HL-60 (cell line): ENCODE measurements around the gene YIPF6.
"Not testable (repeated sequence)": the region's sequence is repeated elsewhere in the genome, so short reads cannot be mapped to it uniquely, and the experiment has no call there.

ENCODE experiments used
- DNase-seq, 2 experiments: peaks; one replicate each; pipeline ENCODE4 v3.0.0-alpha.2; 2010 to 2020; ENCODE audit warnings: low read depth in 1 of 2, low spot score in 1 of 2
- H3K27ac ChIP-seq: fragments of 250-450 bp; sonication (Bioruptor Pico); replicated peaks from 2 replicates; pipeline ENCODE4 v1.5.1; 2020; ENCODE audit warnings: mild to moderate bottlenecking, moderate library complexity
- H3K27me3 ChIP-seq: fragments of 250-450 bp; sonication (Bioruptor Pico); 2 replicates; pipeline ENCODE4 v1.5.1; 2021; ENCODE audit warnings: mild to moderate bottlenecking, moderate library complexity; ENCODE audit not compliant: insufficient read depth, poor library complexity, severe bottlenecking
- H3K4me3 ChIP-seq: replicated peaks from 2 replicates; pipeline ENCODE4 v1.5.1; 2011; ENCODE audit warnings: mild to moderate bottlenecking, control low read depth, low read length; ENCODE audit not compliant: insufficient read depth
- GABPA ChIP-seq: IDR thresholded peaks from 2 replicates; pipeline ENCODE4 v1.6.1; 2012; ENCODE audit warnings: low read depth
- POLR2AphosphoS5 ChIP-seq: IDR thresholded peaks from 2 replicates; pipeline ENCODE4 v1.6.1; 2012; ENCODE audit warnings: low read depth
- SPI1 ChIP-seq: IDR thresholded peaks from 2 replicates; pipeline ENCODE4 v1.6.1; 2012; ENCODE audit warnings: low read depth, mild to moderate bottlenecking, borderline replicate concordance
- TF ChIP-seq, protein P1 (sequence below): IDR thresholded peaks from 2 replicates; pipeline ENCODE4 v1.6.1; 2012; ENCODE audit warnings: low read depth; ENCODE audit not compliant: insufficient replicate concordance
- TF ChIP-seq, protein P2 (sequence below): IDR thresholded peaks from one replicate; pipeline ENCODE4 v1.5.1; 2011; ENCODE audit warnings: low read length, control low read depth, inconsistent platforms; ENCODE audit not compliant: insufficient read depth

YIPF6 gene

DNA sequence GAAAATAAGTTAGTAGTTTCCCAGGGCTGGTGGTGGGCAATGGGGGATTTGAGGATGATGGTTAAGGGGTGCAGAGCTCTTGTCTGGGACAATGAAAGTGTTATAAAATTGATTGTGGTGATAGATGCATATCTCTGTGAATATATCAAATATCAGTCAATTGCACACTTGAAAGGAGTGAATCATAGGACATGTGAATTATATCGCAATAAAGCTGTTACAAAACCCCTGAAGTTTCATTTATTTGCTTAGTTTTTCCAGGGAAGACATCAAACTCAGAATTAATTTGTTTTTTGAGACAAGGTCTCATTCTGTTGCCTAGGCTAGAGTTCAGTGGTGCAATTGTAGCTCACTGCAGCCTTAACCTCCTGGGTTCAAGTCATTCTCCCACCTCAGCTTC is 17.9 kb upstream of the YIPF6 start:
- Histone ChIP-seq H3K4me3 (no peak overlapping the region), H3K27ac (no peak overlapping the region), H3K27me3 (no peaks in the 10 kb centered on the region)
- no peak for DNase-seq
- TF ChIP-seq POLR2AphosphoS5 (no peak), GABPA (no peak), SPI1 (no peak)
- TF ChIP-seq, protein P1, sequence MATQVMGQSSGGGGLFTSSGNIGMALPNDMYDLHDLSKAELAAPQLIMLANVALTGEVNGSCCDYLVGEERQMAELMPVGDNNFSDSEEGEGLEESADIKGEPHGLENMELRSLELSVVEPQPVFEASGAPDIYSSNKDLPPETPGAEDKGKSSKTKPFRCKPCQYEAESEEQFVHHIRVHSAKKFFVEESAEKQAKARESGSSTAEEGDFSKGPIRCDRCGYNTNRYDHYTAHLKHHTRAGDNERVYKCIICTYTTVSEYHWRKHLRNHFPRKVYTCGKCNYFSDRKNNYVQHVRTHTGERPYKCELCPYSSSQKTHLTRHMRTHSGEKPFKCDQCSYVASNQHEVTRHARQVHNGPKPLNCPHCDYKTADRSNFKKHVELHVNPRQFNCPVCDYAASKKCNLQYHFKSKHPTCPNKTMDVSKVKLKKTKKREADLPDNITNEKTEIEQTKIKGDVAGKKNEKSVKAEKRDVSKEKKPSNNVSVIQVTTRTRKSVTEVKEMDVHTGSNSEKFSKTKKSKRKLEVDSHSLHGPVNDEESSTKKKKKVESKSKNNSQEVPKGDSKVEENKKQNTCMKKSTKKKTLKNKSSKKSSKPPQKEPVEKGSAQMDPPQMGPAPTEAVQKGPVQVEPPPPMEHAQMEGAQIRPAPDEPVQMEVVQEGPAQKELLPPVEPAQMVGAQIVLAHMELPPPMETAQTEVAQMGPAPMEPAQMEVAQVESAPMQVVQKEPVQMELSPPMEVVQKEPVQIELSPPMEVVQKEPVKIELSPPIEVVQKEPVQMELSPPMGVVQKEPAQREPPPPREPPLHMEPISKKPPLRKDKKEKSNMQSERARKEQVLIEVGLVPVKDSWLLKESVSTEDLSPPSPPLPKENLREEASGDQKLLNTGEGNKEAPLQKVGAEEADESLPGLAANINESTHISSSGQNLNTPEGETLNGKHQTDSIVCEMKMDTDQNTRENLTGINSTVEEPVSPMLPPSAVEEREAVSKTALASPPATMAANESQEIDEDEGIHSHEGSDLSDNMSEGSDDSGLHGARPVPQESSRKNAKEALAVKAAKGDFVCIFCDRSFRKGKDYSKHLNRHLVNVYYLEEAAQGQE = no peak
- TF ChIP-seq, protein P2, sequence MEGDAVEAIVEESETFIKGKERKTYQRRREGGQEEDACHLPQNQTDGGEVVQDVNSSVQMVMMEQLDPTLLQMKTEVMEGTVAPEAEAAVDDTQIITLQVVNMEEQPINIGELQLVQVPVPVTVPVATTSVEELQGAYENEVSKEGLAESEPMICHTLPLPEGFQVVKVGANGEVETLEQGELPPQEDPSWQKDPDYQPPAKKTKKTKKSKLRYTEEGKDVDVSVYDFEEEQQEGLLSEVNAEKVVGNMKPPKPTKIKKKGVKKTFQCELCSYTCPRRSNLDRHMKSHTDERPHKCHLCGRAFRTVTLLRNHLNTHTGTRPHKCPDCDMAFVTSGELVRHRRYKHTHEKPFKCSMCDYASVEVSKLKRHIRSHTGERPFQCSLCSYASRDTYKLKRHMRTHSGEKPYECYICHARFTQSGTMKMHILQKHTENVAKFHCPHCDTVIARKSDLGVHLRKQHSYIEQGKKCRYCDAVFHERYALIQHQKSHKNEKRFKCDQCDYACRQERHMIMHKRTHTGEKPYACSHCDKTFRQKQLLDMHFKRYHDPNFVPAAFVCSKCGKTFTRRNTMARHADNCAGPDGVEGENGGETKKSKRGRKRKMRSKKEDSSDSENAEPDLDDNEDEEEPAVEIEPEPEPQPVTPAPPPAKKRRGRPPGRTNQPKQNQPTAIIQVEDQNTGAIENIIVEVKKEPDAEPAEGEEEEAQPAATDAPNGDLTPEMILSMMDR = no peak

DNA sequence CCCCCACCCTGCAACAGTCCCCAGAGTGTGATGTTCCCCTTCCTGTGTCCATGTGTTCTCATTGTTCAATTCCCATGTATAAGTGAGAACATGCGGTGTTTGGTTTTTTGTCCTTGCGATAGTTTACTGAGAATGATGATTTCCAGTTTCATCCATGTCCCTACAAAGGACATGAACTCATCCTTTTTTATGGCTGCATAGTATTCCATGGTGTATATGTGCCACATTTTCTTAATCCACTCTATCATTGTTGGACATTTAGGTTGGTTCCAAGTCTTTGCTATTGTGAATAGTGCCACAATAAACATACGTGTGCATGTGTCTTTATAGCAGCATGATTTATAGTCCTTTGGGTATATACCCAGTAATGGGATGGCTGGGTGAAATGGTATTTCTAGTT is 12.7 kb upstream of the YIPF6 start:
- H3K27me3 ChIP-seq, H3K4me3 ChIP-seq, H3K27ac ChIP-seq, DNase-seq: not testable (repeated sequence)

DNA sequence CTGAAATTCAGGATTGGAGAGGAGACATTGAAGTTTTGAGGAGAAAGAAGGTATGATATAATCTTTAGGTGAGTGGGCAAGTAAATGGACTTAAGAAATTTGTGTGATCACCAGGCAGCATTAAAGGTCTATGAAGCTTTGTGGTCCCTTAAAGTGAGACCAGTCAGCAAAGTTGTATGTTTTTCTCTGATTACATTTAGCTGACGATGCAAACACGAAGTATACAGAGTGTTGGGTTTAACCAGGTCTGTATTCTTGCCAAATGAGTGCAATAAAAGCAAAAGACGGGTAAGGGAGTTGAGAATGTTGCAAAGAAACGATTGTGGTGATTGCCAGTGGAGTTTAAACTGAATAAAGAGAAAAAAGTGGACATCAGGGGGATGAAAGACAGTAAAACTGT is 11.6 kb upstream of the YIPF6 start:
- TF ChIP-seq SPI1 (no peak), GABPA (no peak), POLR2AphosphoS5 (no peak)
- TF ChIP-seq, protein P1 = no peak
- TF ChIP-seq, protein P2 = no peak
- Histone ChIP-seq H3K27ac (no peak overlapping the region), H3K4me3 (no peak overlapping the region), H3K27me3 (no peaks in the 10 kb centered on the region)
- DNase-seq = no peak

DNA sequence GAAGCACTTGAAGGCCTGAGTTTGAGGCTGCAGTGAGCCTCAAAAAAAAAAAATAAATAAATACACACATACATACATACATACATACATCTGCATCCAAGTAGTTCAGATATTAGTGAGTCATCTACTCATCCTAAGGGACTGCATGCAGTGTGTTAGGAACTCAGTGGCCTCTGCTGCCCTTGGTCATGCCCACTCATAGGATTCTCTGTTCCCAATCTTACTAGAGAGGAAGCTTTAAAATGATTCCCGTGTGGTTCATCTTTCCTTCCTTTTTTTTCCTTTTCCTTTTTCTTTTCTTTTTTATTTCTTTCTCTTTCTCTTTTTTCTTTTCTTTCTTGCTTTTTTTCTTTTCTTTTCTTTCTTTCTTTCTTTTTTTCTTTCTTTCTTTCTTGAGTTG is 10.9 kb upstream of the YIPF6 start:
- Histone ChIP-seq H3K27me3 (no peaks in the 10 kb centered on the region), H3K27ac (no peak overlapping the region)

More for the DNA sequence above, 10.9 kb upstream of the YIPF6 start:
- DNase-seq = no peak
- no peak for TF ChIP-seq GABPA
- TF ChIP-seq, protein P2 = no peak
- no peak for TF ChIP-seq SPI1
- TF ChIP-seq POLR2AphosphoS5 = no peak
- TF ChIP-seq, protein P1 = no peak
- H3K4me3 ChIP-seq = no peak overlapping the region
